ENCODE data around the gene LYRM4.

The LYRM4 gene

DNA sequence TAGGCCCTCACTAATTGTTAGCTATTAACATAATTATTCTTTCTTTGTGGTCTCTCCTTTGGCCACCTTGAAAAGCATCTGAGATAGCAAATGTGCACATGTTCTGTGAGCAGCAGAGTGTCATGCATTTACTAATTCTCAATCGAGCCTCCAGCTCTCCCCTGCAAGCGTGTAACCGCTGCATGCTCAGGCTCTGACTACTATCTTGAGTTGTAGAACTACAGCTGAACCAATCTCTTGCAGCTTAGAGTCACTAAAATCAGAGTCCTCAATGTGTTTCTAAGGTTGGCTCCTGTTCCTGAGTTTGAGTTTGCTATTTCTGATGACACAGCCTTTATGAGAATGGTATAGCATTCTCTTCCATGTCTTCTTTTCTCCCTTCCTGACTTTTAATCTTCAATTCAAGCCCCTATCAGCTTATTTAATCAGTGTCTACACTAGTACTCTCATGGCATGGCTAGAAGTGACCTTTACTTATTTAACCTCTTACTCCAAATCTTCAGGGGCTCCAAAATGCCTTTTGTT is 110.1 kb downstream of the LYRM4 start:
- in situ Hi-C loops (cut with MboI; ENCODE audit: low sequenced_read_pairs), result no loop called here

DNA sequence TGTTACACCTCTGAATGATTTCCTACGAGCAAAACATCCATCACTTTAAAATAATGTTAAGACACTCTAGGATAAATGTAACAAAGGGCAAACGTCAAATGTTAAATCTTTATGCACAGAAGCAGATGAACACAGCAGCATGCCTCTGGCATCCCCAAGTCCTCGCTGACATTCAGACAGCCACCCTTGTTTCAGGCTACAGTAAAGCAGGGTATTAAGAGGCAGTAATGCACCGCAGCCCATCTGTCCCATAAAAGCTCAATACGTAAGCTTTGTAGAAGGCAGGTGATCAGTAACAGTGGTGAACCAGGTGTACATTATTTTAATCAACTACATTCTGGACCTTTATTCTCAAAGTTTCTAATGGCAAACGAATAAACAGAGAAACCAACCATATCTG is 110.9 kb downstream of the LYRM4 start:
- in situ Hi-C loops (cut with MboI; ENCODE audit: low sequenced_read_pairs), result no loop called here

GRCh38 chr6:5149159-5149704 is 111.5 kb downstream of the LYRM4 start:
- in situ Hi-C loops (cut with MboI; ENCODE audit: low sequenced_read_pairs), result no loop called here

DNA sequence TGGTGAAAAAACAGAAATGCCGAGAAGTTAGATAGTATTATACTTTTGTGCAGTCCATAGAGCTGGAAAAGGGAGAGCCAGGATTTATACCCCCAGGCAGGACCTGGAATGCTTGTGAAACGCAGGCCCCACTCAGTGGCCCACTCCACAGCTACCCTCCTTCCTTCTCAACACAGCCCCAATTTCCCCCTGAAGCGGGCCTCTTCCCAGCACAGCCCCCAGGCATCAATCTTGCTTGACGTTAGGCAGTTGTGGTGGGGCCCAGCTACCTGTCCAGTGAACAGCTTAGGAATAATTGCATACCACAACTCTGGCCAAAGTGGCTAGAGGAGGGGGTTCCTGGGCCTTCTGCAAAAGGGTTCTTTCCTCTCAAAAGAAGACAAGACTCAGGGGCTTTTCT is 114.4 kb downstream of the LYRM4 start:
- in situ Hi-C loops (cut with MboI; ENCODE audit: low sequenced_read_pairs), result no loop called here

DNA sequence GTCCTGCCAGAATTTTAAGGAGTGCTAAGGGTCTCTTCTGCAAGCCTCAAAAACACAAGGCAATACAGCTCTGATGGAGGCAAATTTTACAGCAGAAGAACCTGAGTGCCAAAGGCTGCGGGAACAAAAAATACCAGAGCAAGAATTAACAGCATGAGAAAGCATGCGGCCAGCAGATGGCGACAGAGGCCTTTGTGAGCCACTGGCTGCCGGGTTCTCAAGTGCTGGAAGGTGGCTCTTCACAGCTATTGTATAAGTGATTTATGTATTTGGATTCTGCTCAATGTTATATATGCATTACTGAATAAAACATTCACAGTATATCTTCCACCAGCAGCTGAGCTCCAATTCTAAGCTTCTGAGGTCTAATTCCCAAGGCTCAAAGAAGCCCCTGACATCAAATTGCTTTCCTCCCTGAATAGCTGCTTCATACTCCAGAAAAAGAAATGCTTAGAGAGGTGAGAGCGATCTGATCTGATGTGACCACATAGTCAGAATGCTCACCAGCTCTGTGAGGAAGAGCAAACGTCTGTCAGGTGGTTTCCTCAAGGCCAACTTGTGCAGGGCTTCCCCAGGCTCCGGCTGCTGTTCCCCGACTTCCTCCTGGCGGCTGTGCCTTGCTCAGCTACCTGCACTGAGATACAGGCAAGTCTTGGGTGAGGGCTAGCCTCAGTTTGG is 117.0 kb downstream of the LYRM4 start:
- in situ Hi-C loops (cut with MboI; ENCODE audit: low sequenced_read_pairs), result no loop called here

DNA sequence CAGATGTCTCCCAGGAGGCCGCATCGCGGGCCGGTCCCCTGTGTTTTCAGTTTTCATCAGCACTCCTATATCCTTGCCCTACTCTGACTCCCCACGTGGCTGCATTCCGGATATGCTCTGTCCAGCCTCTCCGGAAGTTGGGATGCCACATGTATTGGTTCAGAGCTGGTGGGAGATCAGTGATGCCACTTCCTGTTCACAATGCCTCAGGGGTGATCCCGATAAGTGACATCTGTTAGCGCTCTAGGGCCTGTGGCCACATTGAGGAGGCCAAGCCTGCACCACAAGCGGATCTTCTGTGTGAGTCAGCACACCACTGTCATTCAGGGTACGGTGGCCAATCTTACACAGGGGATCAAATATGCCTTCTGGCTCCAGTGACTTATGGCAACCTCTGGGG is 117.8 kb downstream of the LYRM4 start:
- in situ Hi-C loops (cut with MboI; ENCODE audit: low sequenced_read_pairs), result no loop called here

DNA sequence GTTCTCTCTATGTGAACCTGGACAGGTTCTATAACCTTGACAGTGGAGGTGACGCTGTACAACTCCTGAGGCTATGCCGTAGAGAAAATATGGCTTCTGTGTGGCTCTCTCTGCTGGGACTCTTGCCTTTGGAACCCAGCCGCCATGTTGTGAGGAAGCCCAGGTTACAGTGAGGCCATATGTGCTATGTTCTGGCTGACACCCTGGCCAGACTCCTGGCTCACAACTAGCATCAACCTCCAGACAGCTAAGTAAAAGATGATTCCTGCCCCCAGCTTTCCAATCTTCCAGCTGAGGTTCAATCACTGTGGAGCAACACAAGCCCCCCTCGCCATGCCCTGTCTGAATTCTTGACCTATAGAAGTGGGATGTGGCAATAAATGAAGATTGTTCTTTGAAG is 118.6 kb downstream of the LYRM4 start:
- in situ Hi-C loops (cut with MboI; ENCODE audit: low sequenced_read_pairs), result no loop called here

DNA sequence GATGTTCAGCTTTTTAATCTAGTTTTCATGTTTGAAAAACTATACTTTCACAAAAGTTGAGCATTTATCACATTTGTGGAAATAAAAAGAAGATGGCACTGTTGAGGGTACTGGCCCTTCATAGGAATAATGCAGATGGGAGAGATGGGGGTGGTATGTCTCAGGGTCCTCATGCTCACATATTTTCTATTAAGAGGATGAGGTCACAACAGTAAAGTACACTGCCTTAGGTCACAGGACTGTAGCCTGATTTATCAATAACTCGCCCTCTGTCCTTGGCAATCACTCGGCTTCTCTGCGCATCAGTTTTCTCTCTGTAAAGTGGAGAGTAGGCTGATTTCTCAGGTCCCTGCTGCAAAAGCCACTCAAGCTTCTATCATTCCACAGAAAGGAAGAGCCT is 119.7 kb downstream of the LYRM4 start:
- in situ Hi-C loops (cut with MboI; ENCODE audit: low sequenced_read_pairs), result no loop called here

DNA sequence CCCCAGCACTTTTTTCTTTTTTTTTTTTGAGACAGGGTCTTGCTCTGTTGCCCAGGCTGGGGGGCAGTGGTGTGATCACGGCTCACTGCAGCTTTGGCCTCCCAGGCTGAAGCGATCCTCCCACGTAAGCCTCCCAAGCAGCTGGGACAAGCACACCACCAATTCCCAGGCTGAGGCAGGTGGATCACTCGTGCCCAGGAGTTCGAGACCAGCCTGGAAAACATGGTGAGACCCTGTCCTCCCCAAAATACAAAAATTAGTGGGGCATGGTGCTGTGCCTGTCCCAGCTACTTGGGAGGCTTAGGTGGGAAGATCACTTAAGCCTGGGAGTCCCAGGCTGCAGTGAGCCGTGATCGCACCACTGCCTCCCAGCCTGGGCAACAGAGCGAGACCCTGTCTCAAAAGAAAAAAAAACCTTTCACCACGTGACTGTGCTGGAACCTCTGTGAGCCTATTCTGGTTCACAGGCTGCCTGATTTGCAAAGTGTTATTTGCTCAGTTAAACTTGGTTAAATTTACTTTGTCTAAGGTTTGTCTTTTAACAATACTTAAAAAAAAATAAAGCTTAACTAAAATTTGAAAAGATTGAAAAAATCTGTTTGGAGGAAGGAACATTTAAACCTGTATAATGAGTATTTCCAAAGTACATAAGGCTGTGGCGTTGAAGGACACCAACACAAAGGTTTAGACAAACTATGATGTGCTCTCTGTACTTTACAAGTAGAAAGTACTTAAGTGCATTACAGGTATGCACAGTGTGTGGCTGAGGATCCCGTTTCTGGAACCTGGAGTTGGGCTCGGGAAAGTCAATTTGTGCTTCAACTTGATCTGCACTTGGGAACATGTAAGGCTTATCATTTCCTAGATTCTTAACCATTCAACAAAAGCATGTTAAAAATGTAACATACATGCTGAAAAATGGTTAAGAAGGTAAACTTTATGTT is 120.7 kb downstream of the LYRM4 start:
- in situ Hi-C loops (cut with MboI; ENCODE audit: low sequenced_read_pairs), result no loop called here

GRCh38 chr6:5138995-5139827 is 121.5 kb downstream of the LYRM4 start:
- in situ Hi-C loops (cut with MboI; ENCODE audit: low sequenced_read_pairs), result no loop called here

DNA sequence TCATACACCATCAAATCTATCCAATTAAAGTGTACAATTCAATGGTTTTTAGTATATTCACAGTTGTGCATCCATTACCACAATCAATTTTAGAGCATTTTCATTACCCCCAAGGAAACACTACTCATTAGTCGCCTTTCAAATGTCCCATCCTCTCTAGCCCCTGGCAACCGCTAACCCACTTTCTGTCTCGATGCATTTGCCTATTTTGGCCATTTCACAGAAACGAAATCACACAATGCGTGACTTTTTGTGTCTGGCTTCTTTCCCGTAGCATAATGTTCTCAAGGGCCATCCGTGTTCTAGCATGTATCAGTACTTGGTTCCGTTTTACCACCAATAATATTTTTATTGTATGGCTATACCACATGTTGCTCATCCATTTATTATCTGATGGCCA is 123.9 kb downstream of the LYRM4 start:
- in situ Hi-C loops (cut with MboI; ENCODE audit: low sequenced_read_pairs), result no loop called here

GRCh38 chr6:5135788-5136376 is 124.9 kb downstream of the LYRM4 start:
- in situ Hi-C loops (cut with MboI; ENCODE audit: low sequenced_read_pairs), result no loop called here

GRCh38 chr6:5133943-5134342 is 126.8 kb downstream of the LYRM4 start:
- in situ Hi-C loops (cut with MboI; ENCODE audit: low sequenced_read_pairs), result no loop called here

- in situ Hi-C loops (cut with MboI; ENCODE audit: low sequenced_read_pairs), result no loop called here
Measured at GRCh38 chr6:5132731-5133130, 128.0 kb downstream of the LYRM4 start.

GRCh38 chr6:5130135-5130866 is 130.4 kb downstream of the LYRM4 start:
- in situ Hi-C loops (cut with MboI; ENCODE audit: low sequenced_read_pairs), result no loop called here

DNA sequence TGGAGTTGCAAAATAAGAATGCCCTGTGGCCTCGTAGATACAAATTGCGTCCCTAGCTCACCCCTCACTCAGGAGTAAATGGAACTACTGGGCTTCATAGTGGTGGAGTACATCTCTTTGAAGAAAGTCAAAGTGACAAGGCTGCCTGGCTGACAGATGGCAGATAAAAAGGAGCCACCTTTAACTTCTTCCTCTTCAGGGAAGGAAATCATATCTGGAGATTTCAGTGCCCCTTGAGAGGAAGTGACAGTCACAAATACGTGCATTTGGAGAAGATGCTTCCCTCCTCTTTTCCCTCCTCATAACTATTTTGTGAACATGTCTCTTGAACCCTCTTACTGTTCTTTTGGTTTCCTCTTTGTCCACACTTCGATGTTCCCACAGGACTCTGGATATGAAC is 132.4 kb downstream of the LYRM4 start:
- in situ Hi-C loops (cut with MboI; ENCODE audit: low sequenced_read_pairs), result no loop called here

GRCh38 chr6:5127106-5127687 is 133.6 kb downstream of the LYRM4 start:
- in situ Hi-C loops (cut with MboI; ENCODE audit: low sequenced_read_pairs), result no loop called here

DNA sequence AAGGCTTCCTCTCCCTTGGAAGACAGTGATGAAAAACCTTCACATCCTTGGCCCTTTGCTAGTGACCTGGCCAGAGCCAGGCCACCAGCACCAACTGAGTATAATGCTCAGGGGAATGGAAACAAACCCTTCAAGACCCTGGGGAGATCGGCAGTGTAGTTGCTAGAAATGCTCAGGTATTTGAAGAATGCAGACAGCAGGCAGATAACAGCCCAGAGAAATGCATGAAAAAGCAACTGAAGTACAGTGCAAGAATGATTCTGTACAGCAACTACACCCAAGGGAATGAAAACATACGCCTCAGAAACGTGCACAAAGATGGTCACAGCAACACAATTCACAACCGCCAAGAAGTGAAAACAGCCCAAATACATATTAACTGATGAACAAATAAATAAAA is 134.5 kb downstream of the LYRM4 start:
- in situ Hi-C loops (cut with MboI; ENCODE audit: low sequenced_read_pairs), result no loop called here
